WERI-Rb-1 (cell line): Measurements from ENCODE around the gene DNAJB2.
"Not testable (repeated sequence)": the region's sequence is repeated elsewhere in the genome, so short reads cannot be mapped to it uniquely, and the experiment has no call there.

Experiments
- DNase-seq: peaks from one replicate; pipeline ENCODE4 v3.0.0-alpha.2; 2020
- H3K27ac ChIP-seq: fragments of 250-450 bp; sonication (Bioruptor Pico); 2 replicates; pipeline ENCODE4 v1.5.1; 2020; ENCODE audit warnings: mild to moderate bottlenecking, moderate library complexity
- H3K27me3 ChIP-seq: fragments of 250-450 bp; sonication (Bioruptor Pico); 2 replicates; pipeline ENCODE4 v1.5.1; 2021; ENCODE audit warnings: mild to moderate bottlenecking, low read depth, moderate library complexity; ENCODE audit not compliant: insufficient read depth, severe bottlenecking
- H3K36me3 ChIP-seq: fragments of 250-450 bp; sonication (Bioruptor Pico); 2 replicates; pipeline ENCODE4 v1.5.1; 2020; ENCODE audit warnings: mild to moderate bottlenecking, moderate library complexity
- H3K4me3 ChIP-seq: 2 replicates; pipeline ENCODE4 v1.5.1; 2011; ENCODE audit warnings: low read depth, mild to moderate bottlenecking, control low read depth, low read length
- H3K9me3 ChIP-seq: fragments of 250-450 bp; sonication (Bioruptor Pico); 2 replicates; pipeline ENCODE4 v1.5.1; 2021; ENCODE audit warnings: mild to moderate bottlenecking, moderate library complexity; ENCODE audit not compliant: severe bottlenecking
- CTCF ChIP-seq: IDR thresholded peaks from 2 replicates; pipeline ENCODE4 v1.5.1; 2011; ENCODE audit warnings: low read depth, mild to moderate bottlenecking, control low read depth, inconsistent platforms, low read length

DNAJB2 gene

DNA sequence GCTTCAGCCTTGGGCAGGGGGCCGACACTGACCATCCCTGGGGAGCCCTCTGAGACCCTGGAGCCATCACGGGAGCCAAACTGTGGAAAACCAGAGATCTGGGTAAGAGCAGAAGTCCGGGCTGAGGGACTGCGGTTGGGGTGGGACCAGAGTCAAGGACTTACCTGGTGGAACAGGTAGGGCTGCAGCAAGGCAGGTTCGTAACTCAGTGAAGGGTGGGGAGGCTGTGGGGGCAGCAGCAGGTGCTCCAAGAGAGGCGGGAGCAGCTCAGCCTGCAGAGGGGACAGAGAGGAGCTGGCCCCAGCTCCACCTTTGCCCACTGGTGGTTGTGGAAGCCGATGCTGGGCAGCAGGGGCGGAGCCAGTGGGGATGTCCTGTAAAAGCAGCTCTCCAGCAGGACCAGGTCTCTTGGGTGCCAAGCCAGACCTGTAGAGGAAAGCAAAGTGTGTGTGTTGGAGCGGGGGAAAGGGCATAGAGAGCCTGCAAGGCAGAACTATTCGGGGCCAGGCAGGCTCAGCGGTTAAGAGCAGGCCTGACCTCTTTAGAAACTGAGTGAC, 23.3 kb downstream of the DNAJB2 start:
- Histone ChIP-seq H3K36me3 (peaks cover 33% of the 10 kb centered on the region), H3K9me3 (no peaks in the 10 kb centered on the region), H3K27ac (no peak overlapping the region), H3K27me3 (no peaks in the 10 kb centered on the region), H3K4me3 (no peak overlapping the region)
- no peak for TF ChIP-seq CTCF
- DNase-seq: no peak

DNA sequence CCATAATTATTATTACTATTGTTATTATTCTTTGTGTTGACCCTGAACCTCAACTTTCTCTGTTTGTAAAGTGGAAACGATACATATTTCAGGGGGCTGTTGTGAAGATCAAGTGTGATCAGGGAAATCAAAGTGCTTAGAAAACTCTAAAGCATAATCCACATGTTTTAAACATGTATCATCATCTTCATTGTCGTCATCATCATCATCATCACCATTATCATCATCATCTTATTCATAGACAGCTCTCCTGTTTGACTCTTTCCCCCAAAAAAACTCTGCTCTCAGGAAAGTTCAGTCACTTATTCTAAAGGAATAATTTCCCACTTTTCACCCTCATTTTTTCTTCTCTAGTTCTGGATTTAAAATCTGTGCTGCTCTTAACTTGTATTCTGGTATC, 25.1 kb downstream of the DNAJB2 start:
- no peak for TF ChIP-seq CTCF
- H3K27ac ChIP-seq: no peak overlapping the region
- H3K36me3 ChIP-seq: peaks cover 33% of the 10 kb centered on the region
- no peak for DNase-seq
- no peaks in the 10 kb centered on the region for H3K9me3 ChIP-seq
- no peak overlapping the region for H3K4me3 ChIP-seq
- H3K27me3 ChIP-seq: no peaks in the 10 kb centered on the region

DNA sequence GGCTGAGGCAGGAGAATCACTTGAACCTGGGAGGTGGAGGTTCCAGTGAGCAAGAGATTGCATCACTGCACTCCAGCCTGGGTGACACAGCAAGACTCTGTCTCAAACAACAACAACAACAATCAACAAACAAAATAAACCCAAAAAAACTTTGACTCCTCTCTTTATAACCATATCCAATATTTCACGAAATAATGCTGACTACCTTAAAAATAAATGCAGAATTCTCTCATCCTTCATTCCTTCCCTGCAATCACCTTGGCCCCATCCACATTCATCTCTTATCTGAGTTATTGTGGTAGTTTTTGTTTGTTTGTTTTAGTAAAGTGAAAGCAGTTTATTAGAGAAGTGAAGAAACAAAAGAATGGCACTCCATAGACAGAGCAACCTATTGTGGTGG, 26.9 kb downstream of the DNAJB2 start:
- Histone ChIP-seq H3K27ac (no peak overlapping the region), H3K4me3 (no peak overlapping the region), H3K36me3 (peaks cover 33% of the 10 kb centered on the region), H3K27me3 (no peaks in the 10 kb centered on the region), H3K9me3 (no peaks in the 10 kb centered on the region)
- no peak for TF ChIP-seq CTCF
- DNase-seq: no peak

DNA sequence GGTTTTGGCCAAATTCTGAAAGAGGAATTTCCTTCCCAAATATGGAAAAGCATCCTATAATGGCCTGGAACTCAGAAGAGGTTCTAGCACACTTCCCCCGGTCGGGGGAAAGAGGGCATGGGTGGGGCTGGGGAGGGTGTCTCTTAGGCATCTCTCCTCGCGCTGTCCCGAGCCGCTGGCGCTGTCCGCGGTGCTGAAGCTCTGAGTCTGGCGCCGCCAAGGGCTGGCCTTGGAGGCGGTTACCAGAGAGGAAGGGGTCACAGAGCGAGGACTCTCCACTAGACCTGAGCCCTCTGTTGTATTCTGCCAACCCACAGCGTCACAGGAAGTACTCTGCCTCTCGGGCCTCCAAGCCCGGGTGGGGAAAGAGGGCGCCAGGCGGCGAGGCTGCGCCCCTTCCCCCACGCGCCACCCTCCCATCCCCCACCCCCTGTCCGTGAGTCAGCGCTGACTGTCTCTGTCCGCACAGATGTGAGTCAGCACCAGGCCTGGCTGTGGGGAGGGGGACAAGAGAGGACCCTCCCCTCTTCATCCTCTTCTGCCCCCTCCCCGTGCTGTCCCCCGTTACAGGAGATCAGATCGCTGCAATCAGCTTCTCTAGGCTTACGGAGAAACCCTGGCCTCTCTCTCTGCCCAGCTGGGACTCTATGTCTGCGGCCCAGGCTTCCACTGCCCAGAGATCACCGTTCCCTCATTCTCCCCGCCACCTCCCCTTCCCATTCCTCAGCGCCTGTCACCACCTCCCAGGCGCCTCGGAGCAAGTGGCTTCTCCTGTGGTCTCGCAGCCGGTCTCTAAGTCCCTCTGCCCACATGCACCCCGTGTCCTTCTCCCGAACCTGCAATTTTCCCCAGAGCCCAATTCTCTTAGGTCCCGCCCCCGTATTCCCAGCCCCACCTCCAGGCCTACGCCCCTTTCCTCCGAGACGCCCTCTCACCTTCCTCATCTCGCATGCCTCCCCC, 29.3 kb downstream of the DNAJB2 start:
- peaks cover 22% of the 10 kb centered on the region for H3K36me3 ChIP-seq
- TF ChIP-seq CTCF: peak; percentile 33; the same call in 1 of the 2 replicates
- H3K4me3 ChIP-seq: peak overlapping the region; percentile 82
- peak overlapping the region; percentile 82 for H3K27ac ChIP-seq
- DNase-seq: peak; percentile 59
- H3K27me3 ChIP-seq: no peaks in the 10 kb centered on the region
- H3K9me3 ChIP-seq: no peaks in the 10 kb centered on the region

- H3K4me3 ChIP-seq: peak within 1 kb of the TSS; percentile 82
- no peaks in the 10 kb centered on the region for H3K27me3 ChIP-seq
- DNase-seq: peak; percentile 92
- no peak for TF ChIP-seq CTCF
- no peaks in the 10 kb centered on the region for H3K9me3 ChIP-seq
- peak within 1 kb of the TSS; percentile 82 for H3K27ac ChIP-seq
- peaks cover 17% of the 10 kb centered on the region for H3K36me3 ChIP-seq
Observed at GRCh38 chr2:219309278-219309677, 30.1 kb downstream of the DNAJB2 start, which contains the start of gene PTPRN. TSS of gene PTPRN (minus strand) at chr2:219309401. CDS start at chr2:219309332, 69 bp downstream.

GRCh38 chr2:219312683-219313263, 33.6 kb downstream of the DNAJB2 start:
- H3K4me3 ChIP-seq, H3K27me3 ChIP-seq, H3K27ac ChIP-seq, DNase-seq, H3K36me3 ChIP-seq, H3K9me3 ChIP-seq: not testable (repeated sequence)
